Skin epidermis (tissue), 12 donors: ENCODE measurements around the gene CCPG1.
"Not testable (repeated sequence)": the region's sequence is repeated elsewhere in the genome, so short reads cannot be mapped to it uniquely, and the experiment has no call there.

Experiments used
- H3K27ac ChIP-seq, 21 experiments: fragments of 200-600 bp; sonication (generic) in 11 of 21; one replicate each; pipeline ENCODE4 v1.5.0; 2020; ENCODE audit warnings: mild to moderate bottlenecking in 3 of 21, inconsistent platforms in 2 of 21, moderate library complexity in 2 of 21
- H3K4me3 ChIP-seq, 7 experiments: fragments of 200-600 bp; sonication (generic) in 2 of 7; one replicate each; pipeline ENCODE4 v1.5.0; 2020; ENCODE audit warnings: inconsistent platforms in 2 of 7, mild to moderate bottlenecking in 2 of 7, moderate library complexity in 1 of 7

The CCPG1 gene, protein sequence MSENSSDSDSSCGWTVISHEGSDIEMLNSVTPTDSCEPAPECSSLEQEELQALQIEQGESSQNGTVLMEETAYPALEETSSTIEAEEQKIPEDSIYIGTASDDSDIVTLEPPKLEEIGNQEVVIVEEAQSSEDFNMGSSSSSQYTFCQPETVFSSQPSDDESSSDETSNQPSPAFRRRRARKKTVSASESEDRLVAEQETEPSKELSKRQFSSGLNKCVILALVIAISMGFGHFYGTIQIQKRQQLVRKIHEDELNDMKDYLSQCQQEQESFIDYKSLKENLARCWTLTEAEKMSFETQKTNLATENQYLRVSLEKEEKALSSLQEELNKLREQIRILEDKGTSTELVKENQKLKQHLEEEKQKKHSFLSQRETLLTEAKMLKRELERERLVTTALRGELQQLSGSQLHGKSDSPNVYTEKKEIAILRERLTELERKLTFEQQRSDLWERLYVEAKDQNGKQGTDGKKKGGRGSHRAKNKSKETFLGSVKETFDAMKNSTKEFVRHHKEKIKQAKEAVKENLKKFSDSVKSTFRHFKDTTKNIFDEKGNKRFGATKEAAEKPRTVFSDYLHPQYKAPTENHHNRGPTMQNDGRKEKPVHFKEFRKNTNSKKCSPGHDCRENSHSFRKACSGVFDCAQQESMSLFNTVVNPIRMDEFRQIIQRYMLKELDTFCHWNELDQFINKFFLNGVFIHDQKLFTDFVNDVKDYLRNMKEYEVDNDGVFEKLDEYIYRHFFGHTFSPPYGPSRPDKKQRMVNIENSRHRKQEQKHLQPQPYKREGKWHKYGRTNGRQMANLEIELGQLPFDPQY

DNA sequence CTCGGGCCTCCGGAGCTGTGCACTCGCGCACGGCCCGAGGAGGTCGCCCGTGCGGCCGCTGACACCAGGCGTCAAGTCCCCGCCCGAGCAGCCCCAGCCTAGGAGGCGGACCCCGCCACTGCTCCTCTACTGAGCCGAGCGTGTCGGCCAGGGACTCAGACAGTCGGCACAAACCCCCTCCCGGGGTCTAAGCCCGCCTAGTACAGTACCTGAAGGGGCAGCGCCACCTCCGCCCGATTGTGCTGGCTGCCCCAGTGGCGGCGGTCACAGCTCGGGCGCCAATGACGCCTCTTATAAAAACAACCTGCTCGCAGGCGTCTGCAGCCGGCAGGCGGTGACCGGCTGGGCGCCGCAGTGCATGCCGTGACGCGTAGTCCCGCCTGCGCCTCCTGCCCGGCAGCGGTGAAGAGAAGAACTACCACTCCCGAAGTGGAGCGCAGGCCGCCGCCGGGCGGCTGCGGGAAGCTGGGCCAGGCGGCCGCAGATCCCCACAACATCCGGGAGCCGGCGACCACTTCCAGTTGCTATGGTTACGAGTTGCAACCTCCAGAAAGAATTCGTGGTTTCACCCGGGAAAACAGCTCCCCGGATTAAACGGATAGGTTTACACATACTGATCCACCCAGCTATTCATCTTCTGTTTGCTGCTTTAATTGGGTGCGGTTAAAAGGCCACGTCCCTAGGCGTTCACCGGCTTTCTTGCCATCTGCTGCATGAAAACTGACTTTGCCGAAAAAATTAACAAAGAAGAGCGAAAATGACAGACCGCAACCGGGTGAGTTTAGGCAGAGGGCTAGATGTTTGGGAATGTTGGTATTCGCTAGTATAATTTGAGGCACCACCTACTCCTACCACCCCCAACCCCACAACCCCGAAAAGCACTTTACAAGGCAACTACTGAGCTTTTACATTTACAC lies at the start of gene CCPG1, which contains the start of gene PIERCE2:
Gene CCPG1, minus strand, starts transcription at position 348 of the 917 bp plus-strand sequence. CDS start 18,935 bp downstream, outside the sequence.
Gene PIERCE2, plus strand, starts transcription at position 484 of the 917 bp plus-strand sequence. Its CDS starts 274 bp downstream, at position 758.
- Histone ChIP-seq H3K27ac (peak within 1 kb of the TSS; percentile 57 to 94 (median 91)), H3K4me3 (peak within 1 kb of the TSS; percentile 64 to 94 (median 84))

GRCh38 chr15:55457401-55458022 lies 49.4 kb upstream of the CCPG1 start:
- Histone ChIP-seq H3K27ac (no peak overlapping the region), H3K4me3 (no peak overlapping the region)

DNA sequence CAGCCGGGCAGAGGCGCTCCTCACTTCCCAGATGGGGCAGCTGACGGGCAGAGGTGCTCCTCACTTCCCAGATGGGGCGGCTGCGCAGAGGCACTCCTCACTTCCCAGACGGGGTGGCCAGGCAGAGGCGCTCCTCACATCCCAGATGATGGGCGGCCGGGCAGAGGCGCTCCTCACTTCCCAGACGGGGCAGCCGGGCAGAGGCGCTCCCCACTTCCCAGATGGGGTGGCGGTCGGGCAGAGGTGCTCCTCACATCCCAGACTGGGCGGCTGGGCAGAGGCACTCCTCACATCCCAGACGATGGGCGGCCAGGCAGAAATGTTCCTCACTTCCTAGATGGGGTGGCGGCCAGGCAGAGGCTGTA lies 38.9 kb upstream of the CCPG1 start:
- H3K4me3 ChIP-seq = not testable (repeated sequence)

DNA sequence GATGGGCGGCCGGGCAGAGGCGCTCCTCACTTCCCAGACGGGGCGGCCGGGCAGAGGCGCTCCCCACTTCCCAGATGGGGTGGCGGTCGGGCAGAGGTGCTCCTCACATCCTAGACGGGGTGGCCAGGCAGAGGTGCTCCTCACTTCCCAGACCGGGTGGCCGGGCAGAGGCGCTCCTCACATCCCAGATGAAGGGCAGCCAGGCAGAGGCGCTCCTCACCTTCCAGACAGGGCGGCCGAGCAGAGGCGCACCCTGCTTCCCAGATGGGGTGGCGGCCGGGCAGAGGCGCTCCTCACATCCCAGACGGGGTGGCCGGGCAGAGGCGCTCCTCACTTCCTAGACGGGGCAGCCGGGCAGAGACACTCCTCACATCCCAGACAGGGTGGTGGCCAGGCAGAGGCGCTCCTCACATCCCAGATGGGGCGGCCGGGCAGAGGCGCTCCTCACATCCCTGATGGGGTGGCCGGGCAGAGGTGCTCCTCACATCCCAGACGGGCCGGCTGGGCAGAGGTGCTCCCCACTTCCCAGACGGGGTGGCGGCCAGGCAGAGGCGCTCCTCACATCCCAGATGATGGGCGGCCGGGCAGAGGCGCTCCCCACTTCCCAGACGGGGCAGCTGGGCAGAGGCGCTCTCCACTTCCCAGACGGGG lies 38.3 kb upstream of the CCPG1 start:
- H3K4me3 ChIP-seq, H3K27ac ChIP-seq: not testable (repeated sequence)

More for the DNA sequence above, 38.9 kb upstream of the CCPG1 start:
- not testable (repeated sequence) for H3K27ac ChIP-seq

DNA sequence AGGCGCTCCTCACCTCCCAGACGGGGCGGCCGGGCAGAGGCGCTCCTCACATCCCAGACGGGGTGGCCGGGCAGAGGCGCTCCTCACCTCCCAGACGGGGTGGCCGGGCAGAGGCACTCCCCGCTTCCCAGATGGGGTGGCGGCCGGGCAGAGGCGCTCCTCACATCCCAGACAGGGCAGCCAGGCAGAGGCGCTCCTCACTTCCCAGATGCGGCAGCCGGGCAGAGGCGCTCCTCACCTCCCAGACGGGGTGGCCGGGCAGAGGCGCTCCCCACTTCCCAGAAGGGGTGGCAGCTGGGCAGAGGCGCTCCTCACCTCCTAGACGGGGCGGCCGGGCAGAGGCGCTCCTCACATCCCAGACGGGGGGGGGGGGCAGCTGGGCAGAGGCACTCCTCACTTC lies 37.8 kb upstream of the CCPG1 start:
- not testable (repeated sequence) for H3K4me3 ChIP-seq, H3K27ac ChIP-seq

- not testable (repeated sequence) for H3K27ac ChIP-seq, H3K4me3 ChIP-seq
Observed at GRCh38 chr15:55443141-55443540, 35.0 kb upstream of the CCPG1 start.

DNA sequence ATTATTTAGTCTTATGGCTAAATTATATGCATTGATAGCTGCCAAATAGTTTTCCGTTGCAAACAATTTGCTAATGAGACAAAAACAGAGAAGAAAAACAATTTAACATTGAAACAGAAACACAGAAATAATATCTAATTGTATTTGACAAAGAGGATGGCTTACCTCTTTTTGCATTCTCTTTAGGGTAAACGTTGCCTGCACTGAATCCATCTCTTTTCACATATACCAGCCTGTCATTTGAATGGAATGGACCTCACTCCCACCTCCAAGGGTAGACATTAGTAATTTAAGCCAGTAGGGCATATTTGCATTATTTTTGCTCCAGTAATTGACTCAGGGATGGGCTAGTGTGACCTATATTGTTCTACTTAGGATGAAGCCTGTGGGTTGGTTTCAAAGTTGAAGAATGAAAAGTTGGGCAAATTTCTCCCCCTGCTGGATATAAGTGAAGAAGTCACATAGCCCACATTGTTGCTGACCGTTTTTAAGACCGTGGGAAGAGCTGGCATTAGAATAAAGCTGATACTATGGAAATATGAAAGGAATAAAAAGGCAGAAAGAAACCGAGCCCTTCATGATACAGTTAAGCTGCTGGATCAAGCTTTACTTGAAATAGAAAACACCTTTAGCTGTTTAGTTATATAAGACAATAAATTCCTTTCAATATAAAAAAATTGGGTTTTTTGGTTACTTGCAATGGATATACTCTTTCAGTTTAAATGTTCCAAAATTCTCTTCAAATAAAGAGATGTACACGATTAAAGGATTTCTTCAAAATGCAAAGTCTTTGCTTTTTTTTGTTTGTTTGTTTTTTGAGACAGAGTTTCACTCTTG lies 27.0 kb upstream of the CCPG1 start:
- no peak overlapping the region for H3K4me3 ChIP-seq
- no peak overlapping the region for H3K27ac ChIP-seq

DNA sequence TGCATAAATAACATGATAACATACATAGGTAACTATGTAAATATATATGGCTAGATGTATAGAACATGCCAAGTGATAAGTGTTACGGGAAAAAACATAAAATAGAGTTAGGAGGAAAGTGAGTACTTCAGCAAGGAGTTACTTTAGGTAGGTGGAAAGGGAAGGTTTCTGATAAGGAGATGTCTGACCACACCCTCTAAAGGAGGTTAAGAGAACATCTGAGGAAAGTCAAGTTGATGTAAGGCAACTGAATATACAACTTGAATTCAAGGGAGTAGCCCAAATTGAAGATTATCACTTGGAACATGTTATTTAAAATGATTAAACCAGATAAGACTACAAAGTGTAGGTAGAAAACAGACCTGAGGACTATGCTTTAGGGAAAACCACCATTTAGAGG lies 13.9 kb upstream of the CCPG1 start:
- Histone ChIP-seq H3K27ac (no peak overlapping the region), H3K4me3 (no peak overlapping the region)

DNA sequence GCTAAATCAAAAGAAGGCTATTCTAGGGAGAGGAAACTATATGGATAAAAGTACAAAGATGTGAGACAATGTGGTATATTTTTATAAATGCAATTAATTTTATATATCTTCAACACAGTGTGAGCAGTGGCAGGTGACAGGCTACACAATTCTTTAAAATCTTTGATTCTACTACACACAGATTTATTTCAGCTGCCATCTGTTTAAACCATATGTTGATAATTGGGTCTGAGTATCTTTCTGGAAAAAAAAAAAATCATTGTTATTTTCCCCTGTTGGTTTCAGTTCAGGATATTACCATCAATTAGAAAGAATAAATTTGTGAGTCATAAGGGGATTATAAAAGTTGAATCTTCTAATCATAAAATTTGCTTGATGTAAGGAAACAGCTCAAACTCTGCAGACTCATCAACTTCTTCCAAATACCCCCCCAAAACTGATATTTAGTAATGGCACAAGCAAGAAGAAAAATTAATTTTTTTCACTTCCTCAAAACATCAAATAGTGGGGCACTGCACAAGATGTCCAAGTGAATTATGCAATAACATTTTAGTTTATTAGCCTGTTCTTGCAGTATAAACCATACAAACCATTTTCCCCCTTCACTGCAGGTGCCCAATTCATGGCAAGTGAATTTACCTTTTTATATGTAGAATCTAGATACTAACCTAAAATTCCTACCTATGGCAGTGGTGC lies 12.2 kb upstream of the CCPG1 start:
- H3K27ac ChIP-seq = no peak overlapping the region
- no peak overlapping the region for H3K4me3 ChIP-seq

DNA sequence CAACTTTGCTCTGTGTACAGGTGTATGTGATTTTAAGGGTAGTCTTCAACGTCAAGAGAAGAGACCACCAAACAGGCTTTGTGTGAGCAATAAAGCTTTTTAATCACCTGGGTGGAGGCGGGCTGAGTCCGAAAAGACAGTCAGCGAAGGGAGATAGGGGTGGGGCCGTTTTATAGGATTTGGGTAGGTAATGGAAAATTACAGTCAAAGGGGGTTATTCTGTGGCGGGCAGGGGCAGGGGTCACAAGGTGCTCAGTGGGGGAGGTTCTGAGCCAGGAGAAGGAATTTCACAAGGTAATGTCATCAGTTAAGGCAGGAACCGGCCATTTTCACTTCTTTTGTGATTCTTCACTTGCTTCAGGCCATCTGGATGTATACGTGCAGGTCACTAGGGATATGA lies 9.5 kb upstream of the CCPG1 start:
- not testable (repeated sequence) for H3K27ac ChIP-seq, H3K4me3 ChIP-seq

- H3K4me3 ChIP-seq = peak overlapping the region; percentile 64 to 94 (median 84)
- H3K27ac ChIP-seq = peak overlapping the region in 18 of 21 experiments; percentile 43 to 94 (median 91)
Observed at GRCh38 chr15:55408976-55409375, 817 bp upstream of the CCPG1 start.

- H3K27ac ChIP-seq = peak overlapping the region; percentile 57 to 94 (median 91)
- H3K4me3 ChIP-seq = peak overlapping the region; percentile 64 to 94 (median 84)
Observed at GRCh38 chr15:55407498-55408011, 604 bp downstream of the CCPG1 start.

DNA sequence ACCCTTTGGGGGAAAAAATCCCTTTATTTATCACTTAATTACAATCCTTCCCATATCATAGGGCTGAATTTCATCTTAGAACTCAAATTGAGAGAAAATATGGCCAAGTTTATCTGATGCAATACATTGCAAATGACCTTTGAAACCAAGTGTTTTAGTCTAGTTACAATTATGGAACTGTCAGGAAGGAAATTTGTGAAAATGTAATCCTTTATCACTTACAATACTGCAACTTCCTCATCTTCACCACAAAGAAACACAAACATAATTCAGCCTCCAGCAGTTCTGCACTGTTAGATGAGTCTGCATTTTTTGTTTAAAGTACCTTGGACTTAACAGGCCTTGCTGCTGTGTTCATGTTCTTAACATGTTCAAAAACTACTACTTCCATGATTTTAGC lies 4.6 kb downstream of the CCPG1 start:
- H3K4me3 ChIP-seq = no peak overlapping the region

DNA sequence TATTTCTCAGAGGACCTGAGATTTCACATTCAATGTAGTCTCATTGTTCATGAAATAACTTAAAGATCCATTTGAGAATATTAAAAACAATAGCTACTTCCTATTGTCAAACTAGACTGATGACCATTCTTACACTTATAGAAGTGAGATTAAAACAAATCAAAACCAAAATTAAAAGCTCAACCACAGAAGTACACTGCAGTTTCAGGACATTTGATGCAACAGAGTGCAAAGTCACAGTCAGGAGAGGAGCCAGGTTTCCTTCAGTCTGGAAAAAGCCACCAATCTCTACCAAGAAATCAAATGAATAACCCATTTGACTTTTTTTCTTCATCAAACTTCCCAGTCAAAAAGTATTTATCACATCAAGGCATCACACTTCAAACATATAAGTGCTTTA lies 5.5 kb downstream of the CCPG1 start:
- H3K4me3 ChIP-seq = no peak overlapping the region
- peak overlapping the region in 2 of 21 experiments; percentile 1 to 14 for H3K27ac ChIP-seq

More for the DNA sequence above, 4.6 kb downstream of the CCPG1 start:
- H3K27ac ChIP-seq = peak overlapping the region in 7 of 21 experiments; percentile 1 to 54 (median 18)

- Histone ChIP-seq H3K4me3 (no peak overlapping the region), H3K27ac (no peak overlapping the region)
Observed at GRCh38 chr15:55401786-55402246, 6.3 kb downstream of the CCPG1 start.

DNA sequence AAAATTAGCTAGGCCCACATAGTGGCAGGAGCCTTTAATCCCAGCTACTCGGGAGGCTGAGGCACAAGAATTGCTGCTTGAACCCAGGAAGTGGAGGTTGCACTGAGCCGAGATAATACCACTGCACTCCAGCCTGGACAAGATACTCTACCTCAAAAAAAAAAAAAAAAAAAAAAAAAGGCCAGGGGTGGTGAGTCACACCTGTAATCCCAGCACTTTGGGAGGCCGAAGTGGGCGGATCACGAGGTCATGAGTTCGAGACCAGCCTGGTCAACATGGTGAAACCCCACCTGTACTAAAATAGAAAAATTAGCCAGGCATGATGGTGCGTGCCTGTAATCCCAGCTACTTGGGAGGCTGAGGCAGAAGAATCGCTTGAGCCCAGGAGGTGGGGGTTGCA lies 8.1 kb downstream of the CCPG1 start:
- H3K4me3 ChIP-seq = not testable (repeated sequence)

DNA sequence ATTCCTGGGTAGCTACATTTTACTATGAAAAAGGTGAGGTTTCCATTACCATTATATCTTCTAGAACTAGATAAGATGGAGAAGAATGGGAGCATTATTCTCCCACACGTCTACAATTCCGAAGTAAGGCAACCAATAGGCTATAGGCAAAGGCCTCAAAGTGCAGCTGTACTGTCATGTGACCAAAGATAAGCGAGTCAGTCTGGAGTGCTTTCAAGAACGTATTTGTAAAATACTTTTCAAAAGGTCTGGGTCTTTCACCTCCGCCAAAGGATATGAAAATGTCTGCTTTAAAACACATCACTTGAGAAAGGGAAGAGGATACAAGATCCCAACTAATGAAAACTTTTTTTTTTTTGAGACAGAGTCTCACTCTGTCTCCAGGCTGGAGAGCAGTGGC lies 9.9 kb downstream of the CCPG1 start:
- H3K4me3 ChIP-seq = no peak overlapping the region
- H3K27ac ChIP-seq = no peak overlapping the region

More for the DNA sequence above, 8.1 kb downstream of the CCPG1 start:
- not testable (repeated sequence) for H3K27ac ChIP-seq
